Kasumi-1 (cell line): Measurements from ENCODE around the gene NCAM1.

ENCODE experiments used
- DNase-seq, 2 experiments: peaks; one replicate each; lab custom pipeline; 2025; lab: John Stamatoyannopoulos, UW

Gene NCAM1

DNA sequence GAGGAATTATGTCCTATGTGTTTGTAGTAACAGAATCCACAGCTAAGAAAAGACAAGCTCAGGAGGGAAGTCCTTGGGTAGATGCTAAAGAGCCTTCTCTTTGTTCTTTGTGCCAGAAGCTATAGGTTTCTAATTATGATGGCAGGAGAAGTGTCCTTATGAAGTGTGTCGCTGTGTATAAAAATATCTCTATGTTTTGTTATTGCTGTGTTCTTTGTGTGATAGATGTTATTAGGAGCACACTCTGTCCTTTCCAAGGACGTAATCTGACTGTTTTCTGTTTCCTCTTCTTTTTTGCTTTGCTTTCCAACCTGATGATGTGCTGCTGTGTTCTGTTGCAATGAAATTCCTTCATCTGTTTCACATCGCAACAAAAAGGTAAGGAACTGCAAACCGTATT is 171.9 kb downstream of the NCAM1 start:
- no peak for DNase-seq

DNA sequence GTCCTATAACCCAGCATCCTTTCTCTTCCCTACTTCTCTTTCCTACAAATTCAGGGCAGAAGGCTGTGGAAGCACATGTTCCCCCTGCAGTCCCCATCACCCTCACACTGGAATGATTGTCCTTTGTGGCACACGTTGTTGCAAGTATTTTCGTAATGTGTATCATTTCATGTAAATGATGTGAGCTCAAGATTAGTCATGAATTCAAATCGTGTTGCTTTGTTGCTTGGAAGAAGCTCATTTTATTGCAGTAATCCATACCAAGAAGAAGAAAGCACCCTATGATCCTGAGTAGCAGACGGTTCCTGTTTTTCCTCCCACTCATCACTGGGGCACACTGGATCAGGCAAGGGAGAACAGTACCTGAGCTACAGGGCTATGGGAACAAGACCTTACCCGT is 173.4 kb downstream of the NCAM1 start:
- DNase-seq = no peak

DNA sequence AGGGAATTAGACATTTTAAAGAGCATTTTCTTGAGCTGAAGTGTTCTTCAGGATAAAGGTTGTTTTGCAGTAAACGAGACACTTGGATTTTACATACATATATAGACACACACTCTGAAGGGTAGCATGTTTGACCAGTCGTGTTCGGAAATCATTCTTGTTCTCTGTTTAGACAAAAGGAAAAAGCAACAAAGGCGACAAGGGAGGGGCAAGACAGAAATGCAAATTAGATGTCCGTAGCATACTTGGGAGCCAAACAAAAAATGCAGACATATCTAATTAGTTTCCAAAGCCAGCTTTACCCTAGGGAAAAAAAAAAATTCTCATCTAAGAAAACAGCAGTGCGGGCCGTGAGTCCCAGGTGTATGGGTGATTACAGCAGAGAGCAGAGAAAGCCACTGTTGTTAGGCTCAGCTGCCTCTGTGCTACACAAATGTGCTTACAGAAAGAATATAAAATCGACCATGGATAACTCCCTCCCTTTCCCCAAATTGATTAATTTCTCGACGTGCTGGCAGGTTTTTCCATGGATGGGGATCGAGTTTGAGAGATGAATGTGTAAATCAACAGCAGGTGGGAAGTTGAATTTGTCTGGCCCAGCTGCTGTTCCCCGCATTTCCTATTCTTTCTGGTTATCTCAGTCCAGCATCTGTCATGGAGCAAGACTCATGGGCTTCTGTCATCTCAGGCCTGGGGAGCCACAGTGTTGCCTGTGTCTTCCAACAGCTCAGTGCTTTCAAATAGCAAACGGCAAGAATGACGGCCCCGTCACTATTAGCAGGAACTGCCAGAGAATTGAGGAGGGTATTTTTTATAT is 176.7 kb downstream of the NCAM1 start:
- DNase-seq = no peak

DNA sequence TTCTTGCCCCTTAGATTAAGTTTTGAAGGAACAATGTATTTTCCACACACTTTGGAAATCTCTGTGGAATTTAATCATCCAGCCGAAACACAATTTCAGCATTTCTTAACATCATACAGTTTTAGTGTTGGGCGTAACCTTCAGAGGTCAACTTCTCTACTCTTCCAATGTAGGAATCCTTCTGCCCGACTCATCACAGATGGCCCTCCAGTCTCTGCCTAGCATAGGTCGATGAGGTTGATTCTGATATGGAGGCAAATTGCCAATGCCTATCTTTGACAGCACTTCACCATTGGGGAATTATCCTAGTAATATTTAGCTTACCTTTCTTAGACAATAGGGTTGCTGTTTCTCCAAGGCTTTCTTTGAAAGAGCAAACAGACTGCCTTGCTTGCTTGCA is 177.5 kb downstream of the NCAM1 start:
- no peak for DNase-seq

DNA sequence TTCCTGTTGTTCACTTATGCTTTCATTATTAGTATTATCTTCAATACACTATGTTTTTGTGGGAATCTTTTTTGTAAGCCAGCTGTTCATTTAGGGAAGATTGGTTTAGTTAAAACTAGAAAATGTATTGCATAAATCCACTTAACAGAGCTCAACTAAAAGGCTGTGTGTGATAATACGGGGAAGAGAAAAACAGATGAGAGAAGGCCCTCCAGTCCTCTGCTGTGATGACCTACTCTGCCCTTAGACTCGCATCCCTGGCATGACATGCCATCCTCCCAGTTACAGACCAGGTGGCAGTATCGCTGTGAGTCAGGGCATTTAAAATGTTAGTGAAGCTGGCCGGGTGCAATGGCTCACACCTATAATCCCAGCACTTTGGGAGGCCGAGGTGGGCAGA is 179.8 kb downstream of the NCAM1 start:
- DNase-seq = no peak

DNA sequence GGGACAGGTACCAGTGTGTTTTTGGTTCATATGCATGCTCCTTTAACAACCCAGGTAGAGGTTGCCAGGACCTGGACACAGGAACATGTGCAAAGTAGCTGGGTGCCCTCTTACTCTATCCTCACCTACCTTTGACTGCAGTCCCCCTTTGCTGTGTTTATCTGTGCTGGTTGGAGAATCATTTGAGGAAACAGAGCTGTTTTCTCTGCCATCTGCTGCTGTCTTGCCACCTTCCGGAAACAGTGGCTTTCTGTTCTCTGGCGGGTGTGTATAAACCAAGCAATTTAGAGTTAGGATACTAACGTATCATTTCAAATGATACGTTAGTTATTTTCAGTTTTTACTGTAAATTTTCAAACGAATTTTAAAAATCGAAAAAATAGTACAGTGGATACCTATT is 181.3 kb downstream of the NCAM1 start:
- DNase-seq = no peak

DNA sequence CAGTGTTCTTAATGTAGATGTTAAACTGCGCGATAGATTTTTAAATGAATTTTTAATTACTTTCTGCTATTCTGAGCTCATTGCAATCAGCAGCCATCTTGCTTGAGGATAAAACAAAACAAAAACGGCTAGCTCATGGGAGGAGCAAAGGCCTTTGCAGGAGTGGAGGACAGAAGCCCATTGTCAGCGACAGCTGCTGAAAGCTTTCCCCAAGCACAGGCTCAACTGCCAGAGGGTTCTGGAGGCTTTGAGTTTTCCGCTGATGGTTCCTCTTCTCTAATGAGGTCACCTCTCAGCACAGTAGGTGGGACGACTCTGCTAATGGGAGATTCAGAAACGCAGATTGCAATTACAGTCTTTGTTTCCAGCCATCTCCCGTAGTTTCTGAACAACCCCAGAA is 186.0 kb downstream of the NCAM1 start:
- no peak for DNase-seq

DNA sequence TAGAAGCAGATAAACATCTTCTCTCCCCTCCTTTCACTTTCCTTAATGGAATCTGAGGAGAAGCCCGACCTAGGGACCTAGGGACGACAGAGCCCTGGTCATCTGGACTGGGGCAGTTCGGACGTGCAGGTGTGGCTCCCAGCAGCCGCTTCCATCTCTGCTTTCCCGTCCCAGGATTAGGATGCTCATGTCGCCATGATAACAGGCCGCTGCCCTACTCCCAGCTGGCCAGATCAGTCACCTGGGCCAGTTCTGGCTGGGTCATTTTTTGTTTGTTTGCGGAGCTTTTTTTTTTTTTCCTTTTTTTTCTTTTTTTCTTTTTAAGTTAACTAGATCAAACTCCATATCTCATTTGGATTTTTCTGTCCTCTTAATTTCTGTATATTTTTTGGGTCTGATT is 186.9 kb downstream of the NCAM1 start:
- DNase-seq = no peak

DNA sequence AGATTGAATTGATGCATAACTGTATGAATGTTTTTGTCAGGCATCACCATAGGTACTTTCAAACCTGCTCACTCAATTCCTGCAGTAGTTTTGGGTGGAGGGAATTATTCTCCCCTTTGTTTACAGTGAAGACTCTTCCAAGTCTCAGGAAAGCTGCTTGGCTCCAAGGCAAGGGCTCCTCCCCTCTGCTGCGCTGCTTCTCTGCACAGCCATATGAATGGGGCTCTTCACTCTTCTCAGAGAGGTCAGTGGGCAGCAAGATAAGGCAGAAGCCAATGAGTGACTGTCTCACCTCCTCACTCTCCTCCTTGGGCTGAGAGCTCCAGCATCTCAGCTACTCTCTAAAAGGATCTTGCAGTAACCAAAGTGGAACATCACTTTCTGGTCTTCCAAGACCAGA is 187.4 kb downstream of the NCAM1 start:
- DNase-seq = no peak

DNA sequence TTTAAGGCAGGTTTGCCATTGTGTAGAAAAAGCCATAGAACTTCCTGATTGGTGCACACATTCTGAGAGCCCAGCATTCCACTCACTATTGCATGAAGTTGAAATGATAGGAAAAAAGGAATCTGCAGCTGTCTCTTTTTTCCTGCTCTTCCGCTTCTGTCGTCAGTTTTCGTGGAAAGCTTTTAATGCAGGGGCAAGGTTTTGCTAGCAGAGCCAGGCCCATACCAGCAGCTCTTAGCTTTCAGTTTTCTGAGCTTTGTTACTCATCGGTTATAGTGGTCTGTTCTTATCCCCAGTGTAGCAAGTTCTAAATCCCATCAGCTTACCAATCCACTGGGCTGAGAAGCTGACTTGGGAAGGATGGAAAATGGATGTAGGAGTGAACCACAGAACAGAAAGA is 190.3 kb downstream of the NCAM1 start:
- DNase-seq = no peak

DNA sequence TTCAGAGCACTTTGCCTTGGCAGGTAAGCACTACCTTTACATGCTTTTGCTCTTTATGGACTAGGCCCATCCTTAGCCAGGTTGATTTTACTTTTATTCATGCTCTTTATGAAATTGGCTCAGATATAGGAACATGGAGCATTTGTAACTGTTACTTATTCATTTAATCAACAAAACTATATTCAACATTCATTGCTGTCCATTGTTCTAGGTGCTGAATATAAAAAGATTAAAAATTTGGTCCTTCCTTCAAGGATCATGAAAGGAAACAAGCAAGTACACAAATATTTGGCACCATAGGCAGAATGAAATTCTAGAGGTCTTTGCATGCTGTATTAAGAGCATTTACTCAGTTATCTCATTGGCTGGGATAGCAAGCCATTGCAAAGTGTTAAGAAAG is 191.3 kb downstream of the NCAM1 start:
- DNase-seq = no peak

DNA sequence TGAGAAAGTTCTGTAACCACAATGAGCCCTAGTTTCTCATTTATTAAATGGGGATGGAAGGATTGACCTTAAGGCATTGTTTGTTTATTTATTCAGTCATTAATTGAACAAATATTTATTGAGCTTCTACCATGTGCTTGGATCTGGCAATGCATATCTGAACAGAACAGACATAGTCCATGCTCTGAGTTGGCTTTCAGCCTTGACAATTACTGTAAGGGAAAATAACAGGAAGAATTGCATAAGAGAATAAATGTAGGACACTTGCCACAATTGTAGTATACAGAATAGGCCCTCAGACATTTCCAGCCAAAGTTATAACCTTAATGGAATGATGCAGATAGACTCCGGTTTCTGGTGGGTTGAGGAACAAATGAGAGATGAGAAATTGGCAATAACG is 192.6 kb downstream of the NCAM1 start:
- no peak for DNase-seq

DNA sequence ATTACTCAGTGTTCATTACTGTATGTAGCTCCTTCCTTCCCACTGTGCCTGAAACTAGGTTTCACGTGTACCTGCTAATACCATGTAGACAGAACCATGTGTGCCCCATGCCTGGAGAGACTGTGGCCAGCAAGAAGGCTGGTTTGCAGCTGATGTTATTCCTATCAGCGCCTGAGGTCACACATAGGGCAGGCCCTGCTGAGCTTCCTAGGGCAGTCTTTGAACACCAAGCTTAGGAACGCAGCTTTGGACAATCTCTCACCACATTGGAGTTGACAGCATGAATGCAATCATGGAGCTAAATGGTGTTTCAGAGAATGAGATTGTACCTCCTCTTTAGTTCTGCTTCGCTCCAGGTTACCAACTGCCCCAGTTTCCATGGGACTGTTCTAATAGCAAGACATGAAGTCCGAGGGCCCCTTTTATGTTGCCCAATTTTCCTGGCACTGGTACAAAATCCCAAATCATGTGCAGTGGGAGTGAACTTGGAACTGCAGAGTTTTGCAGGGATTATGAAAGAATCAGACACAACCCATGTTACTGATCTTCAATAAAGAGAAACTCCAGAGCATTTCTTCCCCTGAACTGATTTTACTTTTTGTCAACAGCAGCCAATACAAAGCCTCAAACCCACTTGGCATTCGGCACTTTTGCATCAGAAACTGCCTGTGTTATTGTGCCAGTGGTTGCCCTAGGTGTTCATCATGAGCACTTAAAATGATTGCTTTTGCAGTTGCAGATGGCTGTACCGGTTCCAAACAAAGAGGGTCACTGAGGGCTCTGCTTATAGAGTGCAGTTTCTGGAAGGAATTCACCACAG is 199.0 kb downstream of the NCAM1 start:
- no peak for DNase-seq

DNA sequence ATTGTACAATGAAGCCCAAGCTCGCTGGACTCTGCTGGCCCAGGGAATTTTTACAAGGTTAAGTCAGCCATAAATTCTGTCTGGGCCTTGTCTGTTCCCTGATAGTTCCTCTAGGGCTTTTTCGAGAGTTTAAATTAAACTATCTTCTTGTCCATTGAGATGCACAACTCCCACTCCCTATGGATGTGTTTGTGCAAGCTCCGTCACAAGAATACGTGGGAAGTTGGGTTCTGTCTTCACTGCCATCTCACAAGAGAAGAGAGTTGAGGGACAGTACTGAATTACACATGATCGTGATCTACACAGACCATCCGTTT is 199.5 kb downstream of the NCAM1 start:
- DNase-seq = no peak

DNA sequence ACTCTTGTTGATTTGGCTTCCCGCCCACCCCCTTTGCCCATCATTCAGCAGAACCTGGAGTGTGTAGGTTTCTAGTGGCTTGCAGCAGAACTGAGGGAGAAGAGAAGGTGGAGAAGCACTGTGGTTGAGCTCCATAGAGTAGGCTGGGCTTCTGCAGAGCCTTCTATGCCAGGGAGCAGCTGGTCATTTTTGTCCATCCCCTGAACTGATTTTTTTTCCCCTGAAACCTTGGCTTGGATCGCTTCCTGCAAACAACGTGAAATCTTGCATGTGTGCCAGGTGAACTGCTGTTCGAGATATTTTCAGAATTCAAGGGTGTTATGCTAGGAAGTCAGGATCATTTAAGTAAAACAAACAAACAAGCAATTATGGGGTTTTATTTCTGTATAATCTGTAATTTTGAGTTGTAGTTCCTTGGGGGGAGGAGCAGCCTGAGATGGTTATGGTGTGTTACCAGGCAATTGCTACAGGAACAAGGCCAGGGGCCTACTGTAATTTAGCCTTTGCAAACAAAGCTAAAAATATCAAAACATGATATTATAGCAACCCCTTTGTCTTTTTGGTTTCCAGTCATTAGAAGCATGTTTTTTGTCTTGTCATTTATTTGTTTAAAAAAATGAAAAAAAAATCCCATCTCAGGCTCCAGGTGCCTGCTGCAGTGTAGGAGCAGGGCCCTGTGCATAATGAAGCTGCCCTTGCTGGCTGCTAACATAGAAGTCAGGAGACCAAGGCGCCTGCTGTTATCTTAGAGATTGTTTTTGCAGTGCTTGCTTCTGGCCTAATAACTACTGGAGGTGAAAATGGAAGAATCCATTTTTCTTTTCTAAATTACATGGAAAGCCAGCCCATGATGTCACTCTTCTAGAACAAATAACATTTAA is 200.7 kb downstream of the NCAM1 start:
- no peak for DNase-seq

DNA sequence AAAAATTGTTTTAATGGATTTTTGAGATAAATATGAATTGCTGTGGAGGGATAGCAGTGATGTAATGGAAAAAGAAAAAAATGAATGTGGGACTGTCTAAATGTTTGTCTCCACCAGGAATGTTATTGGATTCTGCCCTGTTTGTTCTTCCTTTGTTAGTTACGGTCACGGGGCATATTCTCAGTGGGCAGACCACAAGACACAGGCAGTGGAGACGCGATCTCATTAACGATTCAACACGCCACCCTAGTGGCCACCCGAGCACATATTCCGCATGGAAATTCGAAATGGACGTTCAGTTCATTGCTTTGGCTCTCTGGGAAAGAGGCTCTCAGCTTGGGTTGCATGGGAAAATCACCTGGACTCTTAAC is 201.4 kb downstream of the NCAM1 start:
- DNase-seq = no peak

DNA sequence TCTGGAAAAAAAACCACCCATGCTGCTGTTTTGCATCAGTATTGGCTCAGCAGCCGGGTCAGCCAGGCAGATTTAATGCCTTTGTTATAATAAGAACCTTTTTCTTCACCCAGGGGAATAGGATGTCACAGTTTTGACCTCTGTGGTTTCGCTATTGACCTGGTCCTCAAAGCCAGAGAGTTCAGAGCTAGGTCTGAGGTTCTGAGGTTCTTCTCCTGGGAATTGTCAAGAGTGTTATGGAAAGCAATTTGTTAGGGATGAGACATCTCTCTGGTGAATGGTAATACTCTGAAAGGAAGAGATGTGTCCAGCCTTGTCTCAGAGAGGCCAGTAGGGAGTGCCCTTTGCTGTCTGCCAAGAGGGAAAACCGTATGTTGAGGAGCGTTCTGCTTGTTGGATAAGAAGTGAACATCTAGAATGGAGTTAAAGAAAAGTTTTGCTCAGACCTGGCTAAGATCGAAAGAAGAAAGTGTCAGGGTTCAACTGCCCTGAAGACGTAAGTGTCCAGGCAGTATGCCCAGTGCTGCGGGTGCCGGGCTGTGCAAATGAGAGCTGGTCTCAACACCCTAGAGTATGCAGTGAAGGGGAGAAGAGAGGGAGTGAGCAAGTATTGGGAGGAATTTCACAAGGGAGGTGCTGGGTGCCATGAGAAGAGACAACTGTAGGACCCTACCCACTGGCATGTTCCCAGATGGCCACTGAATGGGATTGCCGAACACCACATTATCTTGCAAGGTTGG is 202.2 kb downstream of the NCAM1 start:
- no peak for DNase-seq

DNA sequence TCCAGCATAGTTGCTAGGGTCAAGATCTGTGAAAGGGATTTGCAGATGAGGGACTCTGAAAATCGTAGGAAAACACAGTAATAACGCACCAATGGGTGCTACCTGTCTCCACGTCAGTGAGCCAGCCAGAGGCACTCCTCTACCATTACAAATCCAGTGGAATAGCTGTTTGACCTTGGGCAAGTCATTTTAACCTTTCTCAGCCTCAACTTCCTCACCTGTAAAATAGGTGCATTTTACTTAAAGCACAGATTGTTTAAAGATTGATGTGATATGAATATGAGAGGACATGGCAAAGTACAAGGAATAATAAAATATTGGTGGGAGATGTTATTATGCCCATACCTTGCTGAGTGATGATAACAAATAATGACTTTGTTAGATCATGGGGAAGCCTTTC is 205.1 kb downstream of the NCAM1 start:
- no peak for DNase-seq

DNA sequence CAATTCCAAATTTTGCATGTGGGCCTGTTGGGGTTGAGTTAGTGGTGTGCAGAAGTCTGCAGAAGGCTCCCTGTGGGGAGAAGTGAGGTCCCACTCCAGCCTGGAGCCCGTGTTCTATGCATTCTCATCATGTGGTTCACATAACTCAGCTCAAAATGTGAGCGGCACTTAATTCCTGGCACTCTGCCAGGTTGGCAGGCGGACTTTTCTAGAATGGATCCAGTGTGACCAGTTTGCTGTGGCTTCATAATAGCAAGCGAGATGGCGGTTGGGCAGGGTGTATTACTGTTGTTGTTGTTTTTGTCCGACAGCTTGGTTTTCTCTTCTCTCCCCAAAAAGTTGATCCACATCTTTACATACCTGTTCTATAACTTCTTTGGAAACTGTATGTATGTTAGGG is 206.4 kb downstream of the NCAM1 start:
- DNase-seq = no peak

DNA sequence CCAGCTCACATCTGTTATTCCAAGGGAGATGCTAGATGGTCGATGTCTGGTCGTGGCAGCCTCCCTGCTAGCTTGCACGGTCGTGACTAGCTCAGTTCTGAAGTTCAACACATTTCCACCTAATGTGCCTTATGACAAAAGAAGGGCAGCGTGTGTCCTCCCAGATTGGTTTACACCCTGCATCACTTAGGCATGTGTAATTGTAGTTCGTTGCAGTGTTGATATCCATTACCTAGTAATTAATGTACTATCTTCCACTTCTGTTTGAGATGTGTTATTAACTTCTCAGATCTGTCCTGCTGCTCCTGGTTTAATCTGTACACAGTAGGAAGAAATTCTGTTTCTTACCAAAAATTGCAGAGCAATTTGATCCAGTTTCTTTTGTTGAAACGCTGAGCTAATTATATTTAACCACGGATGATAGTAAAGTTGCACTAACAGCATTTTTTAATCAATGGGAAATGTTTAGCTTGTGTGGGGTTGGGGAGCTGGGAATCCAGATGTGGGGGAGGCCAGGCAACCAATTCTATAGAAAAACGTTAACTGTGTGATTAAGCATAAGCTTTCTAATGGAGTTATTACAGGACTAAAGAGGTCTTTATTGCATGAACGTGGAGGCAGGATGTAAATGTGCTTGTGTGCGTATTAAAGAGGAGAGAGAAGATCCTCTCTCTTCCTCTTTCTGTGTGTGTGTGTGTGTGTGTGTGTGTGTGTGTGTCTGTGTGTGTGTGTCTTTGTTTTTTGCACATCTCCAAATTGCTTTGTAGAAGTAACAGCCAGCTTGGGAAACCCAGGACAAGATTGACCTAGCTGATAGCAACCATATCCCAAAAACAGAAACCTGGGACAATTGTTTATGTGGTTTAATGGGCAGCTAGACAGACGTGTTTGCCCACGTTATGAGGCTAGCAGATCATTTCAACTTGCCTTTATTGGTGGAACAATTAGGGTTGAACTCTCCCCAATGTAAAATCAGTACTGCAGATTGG is 207.4 kb downstream of the NCAM1 start:
- no peak for DNase-seq
